GM19328 (cell line): Measurements from ENCODE around the gene FAAP20.
"Not testable (repeated sequence)": the region's sequence is repeated elsewhere in the genome, so short reads cannot be mapped to it uniquely, and the experiment has no call there.

Source experiments
- ATAC-seq: cut with Tn5 transposase; IDR thresholded peaks from one replicate; pipeline ENCODE4 v1.9.1; 2021; ENCODE audit warnings: mild to moderate bottlenecking, moderate library complexity; ENCODE audit not compliant: unreplicated experiment

Gene FAAP20

GRCh38 chr1:2163205-2163604 is 31.4 kb downstream of the FAAP20 start:
- ATAC-seq, result no peak

- no peak for ATAC-seq
These were observed 33.9 kb downstream of the FAAP20 start for GRCh38 chr1:2160451-2161300.

GRCh38 chr1:2159124-2159523 is 35.4 kb downstream of the FAAP20 start:
- ATAC-seq, result no peak

- no peak for ATAC-seq
These were observed 36.3 kb downstream of the FAAP20 start for GRCh38 chr1:2158272-2158671.

GRCh38 chr1:2157856-2158255 is 36.7 kb downstream of the FAAP20 start:
- ATAC-seq, result no peak

GRCh38 chr1:2156866-2157265 is 37.7 kb downstream of the FAAP20 start:
- ATAC-seq, result no peak

- no peak for ATAC-seq
These were observed 38.8 kb downstream of the FAAP20 start for GRCh38 chr1:2155788-2156187.

- no peak for ATAC-seq
These were observed 39.4 kb downstream of the FAAP20 start for GRCh38 chr1:2155147-2155598.

- no peak for ATAC-seq
These were observed 40.5 kb downstream of the FAAP20 start for GRCh38 chr1:2154022-2154421.

- no peak for ATAC-seq
These were observed 41.6 kb downstream of the FAAP20 start for GRCh38 chr1:2152954-2153353.

GRCh38 chr1:2151911-2152310 is 42.7 kb downstream of the FAAP20 start:
- no peak for ATAC-seq

GRCh38 chr1:2151252-2151651 is 43.3 kb downstream of the FAAP20 start:
- ATAC-seq, result no peak

- no peak for ATAC-seq
These were observed 43.8 kb downstream of the FAAP20 start for GRCh38 chr1:2150801-2151200.

GRCh38 chr1:2148691-2149090 is 45.9 kb downstream of the FAAP20 start:
- no peak for ATAC-seq

- ATAC-seq, result not testable (repeated sequence)
These were observed 46.7 kb downstream of the FAAP20 start for GRCh38 chr1:2147869-2148268.

GRCh38 chr1:2146836-2147517 is 47.6 kb downstream of the FAAP20 start:
- ATAC-seq, result no peak

- ATAC-seq, result no peak
These were observed 48.4 kb downstream of the FAAP20 start for GRCh38 chr1:2145946-2146835.

GRCh38 chr1:2144501-2145090 is 50.0 kb downstream of the FAAP20 start:
- no peak for ATAC-seq

GRCh38 chr1:2143814-2144500 is 50.6 kb downstream of the FAAP20 start:
- no peak for ATAC-seq

- ATAC-seq, result no peak
These were observed 53.5 kb downstream of the FAAP20 start for GRCh38 chr1:2141025-2141424.
